Right atrium auricular region (tissue), 2 donors: Measurements from ENCODE around the gene GPR83. TPM values are rescaled to one million over a fixed set of nuclear protein-coding genes. Genes with fewer than 3 reads are reported as not detected.

Source experiments
- DNase-seq: peaks from one replicate; pipeline ENCODE4 v3.0.0-alpha.2; 2019; ENCODE audit warnings: low spot score
- H3K27ac ChIP-seq, 2 donors: fragments of 200-600 bp; sonication (generic); 1 replicate in 1 of 2; 2 replicates in 1 of 2; pipeline ENCODE4 v1.5.1; 2016 to 2019
- H3K27me3 ChIP-seq, 2 donors: fragments of 200-600 bp; sonication (generic); one replicate each; pipeline versions ENCODE4 v1.5.1 to v1.6.0; 2017 to 2019
- H3K36me3 ChIP-seq: fragments of 200-600 bp; sonication (generic); one replicate; pipeline ENCODE4 v1.5.1; 2016
- H3K4me1 ChIP-seq, 2 donors: fragments of 200-600 bp; sonication (generic); one replicate each; pipeline versions ENCODE4 v1.5.1 to v1.6.0; 2017 to 2019
- H3K4me3 ChIP-seq, 2 donors: fragments of 200-600 bp; sonication (generic); 1 replicate in 1 of 2; 2 replicates in 1 of 2; pipeline ENCODE4 v1.5.1; 2017 to 2019; ENCODE audit warnings: mild to moderate bottlenecking in 1 of 2, moderate library complexity in 1 of 2
- H3K9me3 ChIP-seq, 2 donors: fragments of 200-600 bp; sonication (generic); one replicate each; pipeline ENCODE4 v1.5.1; 2019
- CTCF ChIP-seq, 2 donors: fragments of 200-600 bp; sonication (generic); IDR thresholded peaks; one replicate each; pipeline ENCODE4 v1.5.1; 2019; ENCODE audit warnings: antibody characterized with exemption in 2 of 2
- total RNA-seq, 2 donors: library from RNA; depleted of rRNA; stranded (reverse); fragments of >200 nt; gene quantifications; one replicate each; pipeline ENCODE4 v1.1.0, GENCODE V29; 2016

GPR83 gene
- total RNA-seq, 2 donors from 2014 or later: 0.12 TPM; not detected in 1

DNA sequence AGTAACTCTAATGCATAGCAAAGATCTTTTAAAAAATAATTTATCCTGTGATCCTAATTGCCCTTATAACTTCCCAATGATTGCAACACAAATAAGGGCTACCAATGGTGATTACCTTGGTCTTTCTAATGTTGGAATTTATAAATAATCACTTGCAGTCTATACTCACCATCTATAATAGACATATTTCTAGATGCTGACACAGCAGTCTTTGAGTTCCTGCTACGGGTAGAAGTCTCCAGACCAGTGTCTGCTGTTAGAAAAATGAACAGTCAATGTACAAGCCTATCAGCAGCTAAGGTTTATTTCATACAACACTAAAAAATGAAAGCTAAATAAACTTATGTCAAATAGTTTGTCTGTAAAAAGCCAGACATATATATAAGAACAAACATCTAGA is 44.4 kb upstream of the GPR83 start:
- no peak overlapping the region for H3K27ac ChIP-seq
- peaks cover 18% of the 10 kb centered on the region for H3K36me3 ChIP-seq
- DNase-seq: no peak
- H3K27me3 ChIP-seq: no peaks in the 10 kb centered on the region
- no peak for TF ChIP-seq CTCF (IDR thresholded peaks at IDR 0.05)
- H3K4me1 ChIP-seq: no peaks in the 10 kb centered on the region
- H3K4me3 ChIP-seq: no peak overlapping the region
- no peaks in the 10 kb centered on the region for H3K9me3 ChIP-seq

DNA sequence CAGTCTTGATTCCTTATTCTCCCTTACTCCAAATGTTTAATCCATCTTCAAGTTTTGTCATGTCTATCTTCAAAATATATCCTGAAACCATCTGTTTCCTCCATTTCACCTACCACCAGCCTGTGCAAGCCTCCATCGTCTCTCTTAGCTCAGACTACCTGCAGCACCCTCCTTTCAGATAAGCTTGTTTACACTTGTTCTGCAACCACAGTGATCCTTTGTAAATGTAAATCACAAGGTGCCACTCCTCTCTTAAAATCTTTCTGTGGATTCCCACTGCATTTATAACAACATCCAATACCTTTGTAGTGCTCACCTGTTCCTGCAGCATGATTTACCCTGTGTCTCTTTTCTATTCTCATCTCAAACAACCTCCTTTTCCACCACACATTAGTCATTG is 31.8 kb upstream of the GPR83 start:
- H3K9me3 ChIP-seq: peaks cover 0 to 7% of the 10 kb centered on the region in 2 donors
- TF ChIP-seq CTCF (IDR thresholded peaks at IDR 0.05): no peak
- DNase-seq: no peak
- no peaks in the 10 kb centered on the region for H3K27me3 ChIP-seq
- no peaks in the 10 kb centered on the region for H3K4me1 ChIP-seq
- no peak overlapping the region for H3K4me3 ChIP-seq
- no peak overlapping the region for H3K27ac ChIP-seq
- peaks cover 34% of the 10 kb centered on the region for H3K36me3 ChIP-seq

DNA sequence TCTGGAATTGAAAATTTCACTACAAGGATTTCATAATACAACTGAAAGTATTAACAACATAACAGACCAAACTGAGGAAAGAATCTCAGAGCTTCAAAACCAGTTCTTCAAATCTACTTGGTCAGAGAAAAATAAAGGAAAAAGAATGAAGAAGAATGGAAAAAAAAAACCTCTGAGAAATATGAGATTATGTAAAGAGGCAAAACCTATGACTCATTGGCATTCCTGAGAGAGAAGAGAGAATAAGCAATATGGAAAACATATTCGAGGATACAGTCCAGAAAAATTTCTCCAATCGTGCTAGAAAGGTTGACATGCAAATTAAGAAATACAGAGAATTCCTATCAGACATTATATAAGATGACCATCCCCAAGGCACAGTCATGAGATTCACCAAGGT is 23.4 kb upstream of the GPR83 start:
- Histone ChIP-seq H3K9me3 (peaks cover 0 to 7% of the 10 kb centered on the region in 2 donors), H3K27ac (no peak overlapping the region), H3K4me1 (no peaks in the 10 kb centered on the region), H3K36me3 (peaks cover 25% of the 10 kb centered on the region), H3K4me3 (no peak overlapping the region), H3K27me3 (no peaks in the 10 kb centered on the region)
- TF ChIP-seq CTCF (IDR thresholded peaks at IDR 0.05): no peak
- DNase-seq: no peak

DNA sequence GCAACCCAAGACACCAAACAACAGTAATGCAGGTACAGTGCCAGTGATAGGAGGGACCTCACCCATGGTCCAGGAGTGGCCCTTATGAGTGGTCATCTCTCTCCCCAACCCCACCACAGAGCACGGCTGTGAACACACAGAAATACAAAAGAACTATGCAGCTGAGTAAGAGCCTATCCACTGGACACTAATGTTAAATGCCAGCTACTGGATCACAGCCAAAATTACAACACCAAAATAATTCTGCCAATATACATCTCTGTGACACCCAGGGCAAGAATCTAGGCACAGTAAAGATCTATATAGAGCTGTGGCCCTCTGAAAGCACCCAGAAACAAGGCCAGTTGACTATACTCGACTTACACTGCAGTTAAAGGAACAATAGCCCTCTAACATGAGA is 22.8 kb upstream of the GPR83 start:
- peaks cover 23% of the 10 kb centered on the region for H3K36me3 ChIP-seq
- H3K9me3 ChIP-seq: peaks cover 0 to 3% of the 10 kb centered on the region in 2 donors
- no peak overlapping the region for H3K27ac ChIP-seq
- H3K4me3 ChIP-seq: no peak overlapping the region
- TF ChIP-seq CTCF (IDR thresholded peaks at IDR 0.05): no peak
- no peak for DNase-seq
- no peaks in the 10 kb centered on the region for H3K27me3 ChIP-seq
- H3K4me1 ChIP-seq: no peaks in the 10 kb centered on the region

DNA sequence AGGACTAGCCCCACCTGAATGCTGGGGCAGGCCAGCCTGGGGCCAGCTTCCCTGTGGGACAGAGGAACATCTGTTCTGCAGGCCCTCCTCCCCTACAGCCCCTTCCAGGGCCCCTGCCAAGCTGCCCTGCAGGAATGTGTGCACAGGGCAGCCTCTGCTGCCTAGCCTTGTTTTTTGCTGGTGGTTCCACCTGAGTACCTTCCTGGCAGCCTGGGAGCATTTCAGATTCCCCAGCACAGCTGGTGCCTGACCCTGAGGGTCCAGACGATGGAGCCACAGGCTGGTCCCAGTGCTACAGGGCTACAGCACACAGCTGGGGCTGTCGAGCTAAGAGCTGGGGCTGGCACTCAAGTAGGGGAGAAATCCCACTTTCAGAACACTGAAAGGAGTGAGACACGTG is 22.3 kb upstream of the GPR83 start:
- Histone ChIP-seq H3K4me3 (no peak overlapping the region), H3K27me3 (no peaks in the 10 kb centered on the region), H3K36me3 (peaks cover 18% of the 10 kb centered on the region), H3K9me3 (no peaks in the 10 kb centered on the region), H3K4me1 (no peaks in the 10 kb centered on the region), H3K27ac (no peak overlapping the region)
- no peak for DNase-seq
- no peak for TF ChIP-seq CTCF (IDR thresholded peaks at IDR 0.05)

DNA sequence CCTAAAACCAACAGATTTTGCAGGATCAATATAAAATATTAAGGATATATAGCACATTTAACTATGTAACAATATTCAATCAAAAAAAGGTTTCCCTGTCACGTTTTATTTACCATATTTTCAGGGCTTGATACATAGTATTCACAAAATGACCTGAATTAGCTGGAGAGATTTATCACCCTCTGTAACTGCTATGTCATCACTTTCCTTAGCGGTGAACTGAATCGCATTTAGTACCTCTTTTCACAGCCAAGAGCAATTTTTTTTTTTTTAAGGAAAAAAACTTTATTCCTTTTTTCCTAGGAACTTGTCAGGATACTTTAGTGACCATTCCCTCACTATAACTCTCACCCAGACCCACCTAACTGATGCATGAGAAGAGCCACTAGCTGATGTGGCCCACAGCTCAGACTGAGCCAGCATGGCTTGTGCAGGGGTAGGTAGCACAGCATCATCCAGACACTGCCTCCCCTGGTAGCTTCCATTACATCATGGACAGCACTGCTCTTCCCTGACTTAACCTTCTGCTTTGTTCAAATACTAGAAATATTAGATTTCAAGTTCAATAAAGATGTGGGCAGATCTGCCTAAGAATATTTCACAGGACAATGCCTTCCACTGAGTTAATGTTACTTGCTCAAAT is 17.0 kb upstream of the GPR83 start:
- DNase-seq: no peak
- H3K27me3 ChIP-seq: no peaks in the 10 kb centered on the region
- no peaks in the 10 kb centered on the region for H3K4me1 ChIP-seq
- H3K27ac ChIP-seq: no peak overlapping the region
- H3K4me3 ChIP-seq: no peak overlapping the region
- no peak for TF ChIP-seq CTCF (IDR thresholded peaks at IDR 0.05)
- peaks cover 17% of the 10 kb centered on the region for H3K36me3 ChIP-seq
- H3K9me3 ChIP-seq: no peaks in the 10 kb centered on the region
